GM13977 (cell line): Measurements from ENCODE around the gene SNTA1.
"Not testable (repeated sequence)": the region's sequence is repeated elsewhere in the genome, so short reads cannot be mapped to it uniquely, and the experiment has no call there.

Experiments
- DNase-seq: peaks from one replicate; pipeline ENCODE4 v3.0.0; 2012; ENCODE audit warnings: low spot score
- CTCF ChIP-seq: IDR thresholded peaks from 2 replicates; pipeline ENCODE4 v1.5.1; 2012; ENCODE audit warnings: mild to moderate bottlenecking, control low read depth; ENCODE audit not compliant: insufficient read depth; ENCODE audit errors: extremely low read depth, missing control alignments
- in situ Hi-C: fragments of 300-500 bp; cut with MboI; formaldehyde crosslinking; loops from one replicate; pipeline ENCODE4 v1.12.0; 2022; ENCODE audit warnings: low sequenced_read_pairs, low pct_unique_long_range_greater_than_20kb, mixed read lengths, inconsistent platforms; ENCODE audit not compliant: unreplicated experiment

Gene SNTA1

GRCh38 chr20:33437141-33437911 is 6.2 kb downstream of the SNTA1 start:
- no peak for TF ChIP-seq CTCF
- in situ Hi-C loops, result no loop called here
- no peak for DNase-seq

GRCh38 chr20:33434434-33434833 is 9.1 kb downstream of the SNTA1 start:
- in situ Hi-C loops, result no loop called here
- no peak for TF ChIP-seq CTCF
- DNase-seq, result no peak

GRCh38 chr20:33433465-33434234 is 9.9 kb downstream of the SNTA1 start:
- in situ Hi-C loops, result no loop called here
- DNase-seq, result no peak
- TF ChIP-seq CTCF, result no peak

GRCh38 chr20:33431797-33432381 is 11.7 kb downstream of the SNTA1 start:
- DNase-seq, result no peak
- no peak for TF ChIP-seq CTCF
- in situ Hi-C loops, result no loop called here

GRCh38 chr20:33423875-33424274 is 19.7 kb downstream of the SNTA1 start:
- DNase-seq, in situ Hi-C loops: not testable (repeated sequence)

- in situ Hi-C loops, result no loop called here
- no peak for DNase-seq
These were observed 20.3 kb downstream of the SNTA1 start for GRCh38 chr20:33423141-33423834.

More at GRCh38 chr20:33423141-33423834, 20.3 kb downstream of the SNTA1 start:
- no peak for TF ChIP-seq CTCF
